Stimulated activated CD4-positive, alpha-beta T cell treated with anti-CD3 and anti-CD28 coated beads, Interleukin-1b, Interleukin-23, amount 100 ng/mL, for 4 hours (primary cell): ENCODE results near the gene TBCD.
A peak's percentile ranks its signal among the peaks of the same experiment; 100 is the strongest.

Experiments used
- DNase-seq, 2 donors: peaks; one replicate each; pipeline ENCODE4 v3.0.0-alpha.2; 2020; ENCODE audit warnings: low read depth in 2 of 2

Gene TBCD

DNA sequence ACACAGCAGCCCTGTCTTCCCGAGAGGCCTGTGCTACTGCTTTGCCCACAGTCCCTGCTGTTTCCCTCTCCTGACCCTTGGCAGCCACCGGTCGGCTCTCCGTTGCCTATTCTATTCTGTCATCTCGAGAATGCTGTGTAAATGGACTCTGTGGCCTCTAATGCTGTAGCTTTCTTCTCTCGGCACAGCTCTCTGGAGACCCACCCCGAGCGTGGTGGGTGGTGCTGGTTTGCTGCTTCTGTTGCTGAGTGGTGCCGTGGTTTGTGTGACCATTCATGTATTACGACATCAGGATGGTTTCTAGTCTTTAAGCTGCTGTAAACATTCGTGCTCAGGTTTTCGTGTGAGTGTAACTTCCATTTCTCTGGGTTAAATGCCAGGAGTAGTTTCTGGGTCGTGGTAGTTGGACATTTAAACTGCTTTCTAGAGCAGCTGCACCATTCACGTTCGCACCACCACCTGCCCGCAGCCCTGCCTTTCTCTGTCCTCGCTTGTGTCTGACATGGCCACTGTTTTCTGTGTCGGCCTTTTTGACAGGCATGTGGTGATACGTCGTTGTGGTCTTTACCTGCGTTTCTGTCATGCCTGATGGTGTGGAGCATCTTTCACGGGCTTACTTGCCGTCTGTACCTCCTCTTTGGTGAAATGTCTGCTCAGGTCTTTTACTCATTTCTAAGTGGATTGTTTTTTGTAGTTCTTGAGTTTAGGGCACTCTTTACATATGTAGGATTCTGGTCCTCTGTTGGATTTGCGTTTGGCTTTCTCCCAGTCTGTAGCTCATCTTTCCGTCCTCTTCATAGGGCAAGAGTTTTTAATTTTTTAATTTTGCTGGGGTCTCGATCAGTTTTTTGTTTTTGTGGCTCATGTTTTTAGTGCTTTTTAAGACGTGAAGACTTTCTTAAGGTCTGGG is 135.6 kb downstream of the TBCD start:
- DNase-seq = no peak

DNA sequence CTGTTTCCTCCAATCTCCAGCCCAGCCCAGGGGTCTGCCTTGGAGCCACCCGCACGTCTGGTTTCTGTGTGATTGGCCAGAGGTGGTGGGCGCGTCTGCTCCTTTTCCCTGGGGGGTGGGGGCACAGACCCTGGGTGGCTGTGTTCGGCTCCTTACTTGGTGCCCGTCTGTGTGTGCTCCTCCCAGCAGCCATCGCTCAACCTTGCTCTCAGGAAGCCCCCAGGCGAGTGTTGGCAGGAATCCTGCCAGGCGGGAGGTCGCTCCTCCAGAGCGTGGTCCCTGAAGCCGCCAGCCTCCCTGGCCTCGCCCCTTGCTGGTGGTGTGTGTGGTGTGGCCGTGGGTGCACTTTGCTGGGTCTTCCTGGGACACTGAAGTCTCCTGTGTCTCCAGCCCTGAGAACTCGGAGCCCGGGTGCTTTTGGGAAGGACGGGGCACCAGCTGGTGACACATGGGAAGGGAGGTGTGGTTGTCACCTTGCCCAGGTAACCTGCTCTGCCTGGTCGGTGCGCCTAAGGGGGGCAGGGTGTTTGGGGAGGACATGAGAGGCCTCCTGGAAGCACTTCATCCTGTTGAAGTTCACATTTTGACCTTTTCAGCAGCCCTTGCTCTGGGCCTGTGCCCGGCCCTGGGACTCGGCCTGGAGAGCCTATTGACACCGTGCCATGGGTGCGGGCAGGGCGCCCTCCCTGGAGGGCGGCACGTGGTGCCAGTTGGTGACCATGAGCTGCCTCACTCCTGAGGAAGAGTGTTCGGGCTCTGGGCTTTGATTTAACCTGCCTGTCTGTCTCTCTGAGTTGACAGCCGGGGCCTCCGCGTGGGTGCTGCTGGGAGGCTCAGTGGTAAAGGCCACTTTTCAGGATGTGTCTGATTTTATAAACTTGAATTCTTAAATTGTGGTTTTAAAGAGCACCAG is 137.0 kb downstream of the TBCD start:
- no peak for DNase-seq

- DNase-seq = no peak
Observed at GRCh38 chr17:82889496-82890338, 137.9 kb downstream of the TBCD start.

- no peak for DNase-seq
Observed at GRCh38 chr17:82890339-82890730, 138.5 kb downstream of the TBCD start.

DNA sequence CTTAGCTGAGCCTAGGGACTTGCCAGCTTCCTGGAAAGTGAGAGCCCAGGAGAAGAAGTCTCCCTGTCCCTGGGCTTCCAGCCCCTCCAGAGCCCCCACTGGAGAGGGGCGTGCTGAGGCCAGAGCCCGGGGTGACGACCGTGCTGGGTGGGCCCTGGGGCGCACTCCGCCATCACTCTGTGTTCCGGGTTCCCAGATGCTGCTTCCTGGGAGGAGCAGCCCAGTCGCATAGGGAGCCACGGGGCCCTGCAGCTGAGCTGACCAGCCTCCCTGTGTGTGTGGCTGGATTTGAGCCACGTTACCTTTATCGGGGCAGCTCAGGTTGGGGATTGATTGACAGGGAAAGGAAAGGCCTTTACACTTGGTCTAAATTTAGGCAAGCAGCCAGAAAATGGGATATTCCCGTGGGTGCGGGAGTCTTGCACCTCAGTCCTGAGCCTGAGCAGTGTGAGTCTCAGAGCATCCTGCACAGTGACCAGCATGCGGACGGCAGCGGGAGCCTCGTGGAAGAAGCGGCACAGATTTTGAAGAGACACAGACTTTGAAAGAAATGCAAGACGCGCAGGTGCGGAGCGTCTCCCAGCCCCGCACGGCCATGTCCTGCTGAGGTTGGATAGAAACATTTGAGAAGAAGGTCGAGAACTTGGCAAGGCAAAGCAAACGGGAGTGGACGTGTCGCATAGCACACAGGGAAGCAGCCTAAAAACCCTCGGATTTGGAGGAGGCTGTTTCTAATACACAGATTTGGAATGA is 139.2 kb downstream of the TBCD start:
- no peak for DNase-seq

DNA sequence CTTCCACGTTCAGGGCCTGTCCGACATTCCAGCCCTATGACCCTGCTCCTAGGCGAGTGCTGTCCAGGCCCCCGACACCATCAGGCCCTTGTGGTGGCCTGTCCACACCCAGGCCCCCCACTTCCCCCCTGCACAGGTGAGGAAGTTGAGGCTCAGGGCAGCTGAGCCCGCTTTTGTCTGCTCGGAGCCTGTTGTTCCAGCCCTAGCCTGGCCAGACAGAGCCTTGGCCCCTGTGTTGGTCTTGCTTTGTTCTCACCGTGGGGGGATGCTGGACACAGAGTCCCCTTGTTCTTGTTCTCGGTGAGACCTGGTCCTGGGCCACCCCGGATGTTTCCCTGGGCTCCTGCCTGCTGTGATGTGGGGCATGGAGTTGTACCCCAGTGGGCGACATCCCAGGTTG is 140.0 kb downstream of the TBCD start:
- no peak for DNase-seq

- DNase-seq = peak in 1 of 2 donors; percentile 63
Observed at GRCh38 chr17:82892899-82893565, 141.2 kb downstream of the TBCD start.

DNA sequence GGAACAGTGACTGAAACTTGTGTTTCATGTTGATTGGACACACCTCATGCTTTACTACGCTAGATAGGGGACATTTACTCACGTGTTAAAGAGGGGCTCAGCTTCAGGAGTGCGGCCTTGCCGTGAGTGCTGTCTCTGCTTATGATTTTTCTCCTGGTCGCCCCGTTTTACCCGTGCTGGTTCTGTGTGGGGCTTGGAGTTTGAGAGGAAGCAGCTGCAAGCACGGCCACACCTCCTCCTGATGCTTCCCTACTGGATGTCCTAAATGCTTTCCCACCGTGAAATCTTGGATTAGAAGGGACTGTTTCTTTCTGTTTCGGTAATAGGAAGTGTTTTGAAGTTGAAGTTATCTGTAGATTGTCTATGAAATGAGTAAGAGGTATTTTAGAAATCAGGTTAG is 141.9 kb downstream of the TBCD start:
- DNase-seq = no peak

GRCh38 chr17:82894389-82894788 is 142.5 kb downstream of the TBCD start:
- no peak for DNase-seq

GRCh38 chr17:82895087-82895486 is 143.2 kb downstream of the TBCD start:
- no peak for DNase-seq

- no peak for DNase-seq
Observed at GRCh38 chr17:82896071-82897000, 144.5 kb downstream of the TBCD start.

DNA sequence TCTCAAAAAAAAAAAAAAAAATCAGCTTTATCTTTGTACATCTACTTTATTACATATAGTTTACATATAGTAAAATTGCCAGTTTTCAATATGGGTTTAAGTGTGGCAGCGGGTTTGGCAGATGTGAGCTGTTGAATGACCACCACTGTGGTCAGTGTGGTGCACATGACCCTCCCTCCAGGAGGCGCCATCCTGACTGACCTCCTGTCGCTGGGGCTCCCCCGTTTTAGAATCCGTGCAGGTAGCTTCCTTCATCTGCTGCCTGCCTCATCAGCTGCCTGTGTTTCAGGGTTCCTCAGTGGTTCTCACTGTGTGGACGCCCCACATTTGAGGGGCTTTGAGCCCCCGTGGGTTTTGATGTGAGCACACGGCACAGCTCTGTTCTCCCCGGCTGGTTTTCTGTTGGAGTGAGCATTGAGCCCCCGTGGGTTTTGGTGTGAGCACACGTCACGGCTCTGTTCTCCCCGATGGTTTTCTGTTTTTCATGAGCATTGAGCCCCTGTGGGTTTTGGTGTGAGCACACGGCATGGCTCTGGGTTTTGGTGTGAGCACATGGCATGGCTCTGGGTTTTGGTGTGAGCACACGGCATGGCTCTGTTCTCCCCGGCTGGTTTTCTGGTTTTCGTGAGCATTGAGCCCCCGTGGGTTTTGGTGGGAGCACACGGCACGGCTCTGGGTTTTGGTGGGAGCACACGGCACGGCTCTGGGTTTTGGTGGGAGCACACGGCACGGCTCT is 145.8 kb downstream of the TBCD start:
- no peak for DNase-seq

DNA sequence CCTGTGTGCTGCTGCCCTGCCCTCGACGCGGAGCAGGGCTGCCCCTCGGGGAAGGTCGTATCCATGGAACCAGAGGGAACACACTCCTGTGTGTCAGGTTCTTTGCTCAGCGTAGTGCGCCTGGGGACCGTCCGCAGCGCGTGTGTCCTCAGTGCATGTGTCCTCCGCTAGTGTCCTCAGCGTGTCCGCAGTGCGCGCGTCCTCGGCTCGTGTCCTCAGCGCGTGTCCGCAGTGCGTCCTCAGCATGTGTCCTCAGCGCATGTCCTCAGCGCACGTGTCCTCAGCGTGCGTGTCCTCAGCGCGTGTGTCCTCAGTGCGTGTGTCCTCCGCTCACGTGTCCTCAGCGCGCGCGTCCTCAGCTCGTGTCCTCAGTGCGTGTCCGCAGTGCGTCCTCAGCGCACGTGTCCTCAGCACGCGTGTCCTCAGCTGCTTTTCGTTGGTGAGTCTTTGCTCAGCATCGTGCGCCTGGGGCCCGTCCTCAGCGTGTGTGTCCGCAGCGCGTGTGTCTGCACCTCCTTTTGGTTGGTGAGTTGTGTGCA is 147.2 kb downstream of the TBCD start:
- no peak for DNase-seq

DNA sequence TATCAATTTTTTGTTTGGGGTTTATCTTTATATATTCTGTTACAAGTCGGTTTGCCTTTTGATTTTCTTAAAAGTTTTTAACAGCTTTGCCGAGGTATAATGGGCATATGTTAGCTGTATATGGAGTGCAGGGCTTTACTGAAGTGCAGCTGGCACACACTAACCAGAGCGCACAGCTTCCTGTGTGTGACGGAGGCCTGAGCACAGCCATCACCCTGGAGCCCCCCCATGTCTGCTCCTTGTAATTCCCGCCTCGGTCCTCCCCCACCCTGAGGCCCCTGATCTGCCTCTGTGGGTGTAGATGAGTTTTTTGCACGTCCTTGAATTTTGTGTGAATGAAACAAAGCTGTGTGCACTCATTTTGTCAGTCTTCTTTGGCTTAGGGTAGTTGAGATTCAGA is 148.1 kb downstream of the TBCD start:
- no peak for DNase-seq

DNA sequence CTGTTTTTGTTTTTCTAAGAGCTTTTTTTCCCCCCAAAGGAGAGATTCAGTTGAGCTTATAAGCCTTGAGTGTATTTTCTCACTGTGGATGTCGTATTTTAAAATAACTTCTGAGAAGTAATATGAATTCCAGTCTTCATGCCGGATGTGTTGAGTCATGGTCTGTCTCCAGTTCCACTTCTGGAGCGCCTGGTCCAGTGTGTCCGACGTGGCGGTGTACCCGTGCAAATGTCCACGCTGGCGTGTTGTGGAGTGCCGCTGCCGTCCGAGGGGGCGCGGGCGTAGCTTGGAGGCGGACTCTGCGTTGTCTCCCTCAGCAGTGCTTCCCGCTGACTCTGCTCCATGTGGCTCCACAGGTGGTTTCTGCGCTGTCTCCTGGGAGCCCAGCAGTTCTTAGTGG is 148.9 kb downstream of the TBCD start:
- no peak for DNase-seq

DNA sequence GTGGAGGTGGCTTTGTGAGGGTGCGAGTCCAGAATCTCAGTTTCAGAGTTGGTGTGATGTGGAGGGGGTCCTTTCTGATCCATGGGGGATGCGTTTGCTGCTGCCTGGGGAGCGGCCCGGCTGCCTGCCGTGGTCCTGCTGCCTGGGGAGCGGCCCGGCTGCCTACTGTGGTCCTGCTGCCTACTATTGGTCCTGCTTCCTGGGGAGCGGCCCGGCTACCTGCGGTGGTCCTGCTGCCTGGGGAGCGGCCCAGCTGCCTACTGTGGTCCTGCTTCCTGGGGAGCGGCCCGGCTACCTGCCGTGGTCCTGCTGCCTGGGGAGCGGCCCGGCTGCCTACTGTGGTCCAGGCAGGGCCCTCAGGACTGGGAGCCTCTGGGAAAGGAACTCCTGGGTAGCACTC is 149.5 kb downstream of the TBCD start:
- no peak for DNase-seq

DNA sequence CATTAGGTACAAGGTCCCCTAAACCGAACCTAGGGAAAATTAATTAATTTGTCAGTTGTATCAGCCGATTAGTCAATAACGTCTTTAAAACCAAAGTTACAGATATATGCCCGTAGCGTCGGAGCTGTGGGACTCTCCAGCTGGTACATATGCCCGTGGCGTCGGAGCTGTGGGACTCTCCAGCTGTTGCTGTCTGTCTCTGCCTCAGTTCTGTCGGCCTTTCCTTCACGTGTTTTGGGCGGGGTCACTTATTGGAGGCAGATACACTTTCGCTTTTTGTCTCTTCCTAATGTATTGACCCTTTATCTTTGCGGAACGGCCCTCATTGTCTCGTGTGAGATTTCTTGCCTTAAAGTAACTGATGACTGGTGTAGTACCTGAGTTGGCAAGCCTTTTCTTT is 150.0 kb downstream of the TBCD start:
- DNase-seq = no peak
